HG03378 (cell line): Measurements from ENCODE around the gene GZMA.
"Not testable (repeated sequence)": the region's sequence is repeated elsewhere in the genome, so short reads cannot be mapped to it uniquely, and the experiment has no call there.

ENCODE experiments used
- ATAC-seq: cut with Tn5 transposase; IDR thresholded peaks from one replicate; pipeline ENCODE4 v1.9.1; 2021; ENCODE audit warnings: mild to moderate bottlenecking, moderate library complexity; ENCODE audit not compliant: unreplicated experiment

The GZMA gene

DNA sequence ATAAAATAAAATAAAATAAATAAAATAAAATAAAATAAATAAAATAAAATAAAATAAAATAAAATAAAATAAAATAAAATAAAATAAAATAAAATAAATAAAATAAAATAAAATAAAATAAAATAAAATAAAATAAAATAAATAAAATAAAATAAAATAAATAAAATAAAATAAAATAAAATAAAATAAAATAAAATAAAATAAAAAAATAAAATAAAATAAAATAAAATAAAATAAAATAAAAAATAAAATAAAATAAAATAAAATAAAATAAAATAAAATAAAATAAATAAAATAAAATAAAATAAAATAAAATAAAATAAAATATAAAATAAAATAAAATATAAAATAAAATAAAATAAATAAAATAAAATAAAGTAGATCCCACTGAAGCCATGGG, 3.5 kb downstream of the GZMA start:
- not testable (repeated sequence) for ATAC-seq

- no peak for ATAC-seq
Observed at GRCh38 chr5:55108661-55109060, 6.2 kb downstream of the GZMA start.

- ATAC-seq: no peak
Observed at GRCh38 chr5:55110217-55110616, 7.8 kb downstream of the GZMA start.

DNA sequence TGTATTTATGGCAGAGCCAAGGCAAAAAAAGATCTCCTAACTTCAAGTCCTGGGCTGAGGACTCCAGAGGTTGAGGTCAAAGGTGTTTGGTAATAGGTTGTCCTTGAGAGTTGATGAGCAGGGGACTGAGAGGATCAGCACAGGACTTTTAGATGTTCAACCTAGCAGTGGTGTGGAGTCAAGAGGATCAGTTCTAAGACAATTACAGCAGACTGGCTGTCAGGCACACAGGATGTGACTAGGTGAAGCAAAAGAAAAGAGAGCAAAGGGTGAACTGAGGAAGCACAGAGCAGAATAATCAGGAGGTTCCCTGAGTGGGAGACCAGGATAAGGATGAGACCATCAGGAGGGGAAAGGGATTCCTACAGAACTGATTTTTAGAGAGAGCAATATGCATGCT, 10.9 kb downstream of the GZMA start:
- no peak for ATAC-seq

DNA sequence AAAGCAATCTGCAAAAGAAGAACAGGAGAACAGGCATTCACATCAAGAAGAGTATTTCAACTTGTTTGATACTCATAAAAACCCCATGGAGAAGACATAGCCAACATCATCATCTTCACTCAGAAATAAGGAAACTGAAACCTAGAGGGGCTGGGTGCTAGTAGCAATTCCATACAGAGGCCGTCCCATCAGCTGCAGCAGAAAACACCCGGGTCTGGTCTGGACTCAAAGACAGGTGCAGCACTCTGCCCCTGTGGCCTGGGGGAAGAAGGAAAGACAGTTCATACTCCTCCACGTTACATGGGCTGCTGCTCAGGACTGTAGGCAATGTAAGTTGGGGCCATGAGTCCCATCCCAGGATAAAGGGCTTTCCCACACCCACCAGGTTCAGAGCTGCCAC, 11.6 kb downstream of the GZMA start:
- ATAC-seq: no peak

- ATAC-seq: no peak
Observed at GRCh38 chr5:55123365-55123764, 20.9 kb downstream of the GZMA start.

GRCh38 chr5:55134053-55134722, 31.7 kb downstream of the GZMA start:
- ATAC-seq: no peak

DNA sequence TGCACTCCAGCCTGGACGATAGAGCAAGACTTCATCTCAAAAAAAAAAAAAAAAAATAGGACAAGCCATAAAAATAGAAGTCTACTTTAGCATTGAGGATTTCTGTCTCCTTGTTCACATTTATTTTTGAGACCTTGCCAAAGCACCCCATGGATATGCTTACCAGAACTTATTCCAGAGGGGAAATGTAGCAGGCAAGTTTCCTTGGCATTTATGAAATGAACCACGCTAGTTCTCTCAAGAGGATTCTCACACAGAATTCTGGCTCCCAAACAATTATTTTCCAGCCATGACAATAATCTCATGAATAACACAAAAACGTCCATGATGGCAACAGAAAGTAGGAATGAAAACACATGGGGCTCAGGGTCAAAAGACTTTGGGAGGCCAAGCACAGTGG, 34.1 kb downstream of the GZMA start:
- no peak for ATAC-seq

DNA sequence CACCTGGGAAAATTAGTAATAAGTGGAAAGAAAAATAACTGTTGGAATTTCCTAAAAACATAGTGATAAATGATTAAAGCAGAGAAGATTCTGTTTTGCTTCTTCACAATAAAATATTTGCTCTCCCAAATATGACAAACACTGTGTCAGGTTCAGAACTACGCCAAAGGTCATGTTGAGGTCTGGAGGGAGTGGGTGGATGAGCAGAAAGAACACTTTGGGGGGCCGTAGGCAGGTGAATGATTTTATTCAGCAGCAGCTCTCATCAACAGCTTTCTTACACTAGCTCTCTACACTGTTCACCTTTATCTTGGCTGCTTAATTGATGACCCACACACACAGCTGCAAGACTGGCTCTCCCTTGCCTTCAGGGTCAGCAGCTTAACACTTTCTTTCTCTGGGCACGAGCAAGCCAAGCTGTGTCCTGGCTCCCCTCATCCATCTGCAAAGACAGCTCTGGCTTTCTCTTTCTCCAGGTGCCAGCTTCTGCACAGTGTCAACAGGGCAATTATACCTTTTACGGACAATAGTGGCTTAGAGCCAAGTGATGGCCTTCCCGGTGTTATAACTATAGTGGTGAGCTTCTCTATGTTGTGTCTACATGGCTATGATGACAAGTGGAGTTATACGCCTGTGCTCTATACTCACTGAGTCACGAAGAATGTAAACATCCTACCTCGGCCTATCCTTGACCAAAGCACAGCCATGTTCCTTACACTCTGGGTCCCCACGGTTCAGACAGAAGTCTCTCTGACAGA, 38.6 kb downstream of the GZMA start:
- ATAC-seq: no peak

DNA sequence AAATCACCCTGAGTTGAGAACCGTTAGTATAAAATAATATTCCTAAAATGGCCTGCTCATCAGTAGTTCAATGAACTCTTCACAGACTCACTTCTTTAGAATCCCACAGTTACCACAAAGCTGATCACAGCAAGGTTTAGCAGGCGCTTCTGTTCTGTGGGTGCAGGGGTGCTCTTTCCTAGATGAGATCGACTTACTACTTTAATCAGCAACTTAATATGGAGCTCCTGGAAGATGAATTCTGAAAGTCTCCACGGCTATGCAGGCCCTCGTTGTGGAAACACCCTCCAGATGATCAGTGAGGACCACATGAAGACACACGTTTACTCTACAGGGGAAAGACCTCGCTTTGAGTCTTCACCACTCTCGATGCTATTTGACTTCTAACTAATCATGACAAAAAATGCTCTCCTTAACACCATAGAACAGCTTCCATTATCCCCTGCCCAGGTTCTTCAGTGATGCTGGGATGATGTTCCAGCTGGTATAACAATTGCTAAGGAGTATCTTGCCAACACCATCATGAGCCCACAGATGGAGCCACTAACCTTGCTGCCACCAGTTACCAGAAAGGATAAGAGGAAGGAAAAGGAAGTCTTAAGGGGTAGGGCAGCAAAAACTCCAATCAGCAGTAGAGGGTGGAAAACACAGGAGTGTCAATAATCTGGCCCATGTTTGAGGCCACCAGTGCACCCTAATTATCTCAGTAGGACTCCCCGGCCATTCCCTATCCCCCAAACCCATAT, 39.7 kb downstream of the GZMA start:
- ATAC-seq: no peak

DNA sequence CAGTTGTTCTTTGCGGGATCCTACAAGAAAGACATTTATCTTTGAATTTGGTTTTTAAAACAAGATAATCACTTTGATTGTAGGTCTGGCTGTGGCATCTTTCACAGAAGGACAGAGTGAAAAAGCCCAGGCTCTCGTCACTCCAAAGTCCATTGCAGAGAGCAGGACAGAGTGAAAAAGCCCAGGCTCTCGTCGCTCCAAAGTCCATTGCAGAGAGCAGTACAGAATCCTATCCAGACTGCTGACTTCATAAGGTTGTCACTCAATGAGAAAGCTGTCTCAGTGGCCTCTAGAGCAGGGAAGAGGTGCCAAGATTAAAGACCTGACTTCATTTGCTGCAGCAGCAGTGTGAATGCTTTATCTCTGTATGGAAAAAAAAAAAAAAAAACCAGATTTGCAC, 41.2 kb downstream of the GZMA start:
- no peak for ATAC-seq

DNA sequence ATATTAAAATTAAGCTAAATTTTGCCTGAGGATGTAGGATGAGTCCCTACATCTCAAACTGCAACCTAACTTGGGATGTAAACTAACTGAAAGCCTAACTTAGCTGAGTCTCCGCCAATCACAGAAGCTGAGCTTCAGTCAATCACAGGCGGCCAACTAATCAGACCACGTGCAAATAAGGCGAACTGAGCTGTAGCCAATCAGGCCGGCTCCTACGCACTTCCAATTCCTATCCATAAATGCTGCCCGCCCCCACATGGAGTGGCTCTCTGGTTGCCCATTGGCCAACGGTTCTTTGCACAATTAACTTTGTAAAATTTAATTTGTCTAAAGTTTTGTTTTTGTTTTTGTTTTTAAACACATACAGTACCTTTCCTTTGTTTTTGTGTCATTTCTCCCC, 43.6 kb downstream of the GZMA start:
- no peak for ATAC-seq

DNA sequence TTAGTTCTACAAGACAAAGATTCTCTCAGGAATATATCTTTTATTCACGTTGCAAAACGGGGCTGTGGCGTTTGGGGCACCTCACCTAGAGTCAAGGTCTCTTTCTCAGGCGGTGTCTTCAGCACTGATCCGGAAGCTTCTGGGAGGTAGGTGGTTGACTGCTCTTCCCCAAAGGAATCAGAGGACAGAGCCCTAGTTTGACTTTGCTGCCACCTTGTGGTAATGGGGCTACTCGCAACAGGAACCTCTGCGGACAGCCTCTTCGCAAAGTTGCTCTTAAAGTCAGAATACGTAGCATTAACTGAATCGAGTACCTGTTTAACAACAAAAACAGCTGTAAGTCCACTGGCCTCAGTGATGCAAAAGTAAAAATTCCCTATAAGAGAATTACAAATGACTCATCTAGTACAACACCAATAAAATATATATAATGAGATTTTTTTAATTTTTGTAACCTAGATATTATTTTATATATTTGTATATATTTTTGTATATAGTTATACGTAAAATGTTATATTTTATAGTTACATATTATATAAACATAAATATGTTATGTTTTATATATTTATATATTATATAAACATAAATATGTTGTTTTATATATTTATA, 44.2 kb downstream of the GZMA start:
- ATAC-seq: peak; percentile 87

DNA sequence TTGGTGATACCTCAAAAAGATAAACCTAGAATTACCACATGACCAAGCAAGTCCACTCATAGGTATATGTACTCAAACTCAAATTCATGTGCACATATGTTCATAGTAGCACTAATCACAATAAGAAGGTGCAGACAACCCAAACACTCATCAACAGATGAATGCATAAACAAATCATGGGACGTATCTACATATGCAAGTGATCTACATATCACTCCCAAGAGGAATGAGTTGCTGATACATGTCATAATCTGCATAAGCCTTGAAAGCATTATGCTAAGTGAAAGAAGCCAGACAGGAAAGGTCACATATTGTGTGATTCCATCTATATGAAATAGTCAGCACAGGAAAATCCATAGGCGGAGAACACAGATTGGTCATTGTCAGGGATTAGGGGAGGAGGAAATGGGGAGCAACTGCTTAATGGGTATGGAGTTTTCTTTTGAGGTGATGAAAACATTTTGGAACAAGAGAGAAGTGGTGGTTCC, 46.9 kb downstream of the GZMA start:
- no peak for ATAC-seq

GRCh38 chr5:55151923-55152842, 49.7 kb downstream of the GZMA start:
- ATAC-seq: no peak

DNA sequence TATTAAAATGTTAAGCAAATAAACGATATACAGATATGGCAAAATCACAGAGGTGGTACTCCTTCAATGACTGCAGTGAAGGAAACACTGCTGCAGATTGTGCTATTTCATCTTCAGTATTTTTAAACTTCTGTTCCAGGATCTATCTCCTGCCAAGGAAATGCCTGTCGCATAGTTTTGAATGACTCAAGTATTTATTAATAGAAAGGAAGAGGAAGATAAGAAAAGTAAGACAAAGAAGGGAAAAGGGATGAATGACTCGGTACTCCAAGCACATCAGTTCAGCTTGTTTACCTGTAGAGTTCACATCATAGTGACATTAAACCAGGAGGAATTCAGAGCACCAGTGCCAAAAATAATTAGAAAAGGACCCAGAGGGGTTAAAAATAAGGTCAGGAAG, 52.4 kb downstream of the GZMA start:
- no peak for ATAC-seq
